GM06990 (cell line): ENCODE data around the gene PALD1.

Experiments
- DNase-seq: peaks from one replicate; pipeline ENCODE4 v3.0.0-alpha.2; 2011; ENCODE audit not compliant: insufficient read length; ENCODE audit errors: extremely low read depth
- H3K27me3 ChIP-seq: replicated peaks from 2 replicates; pipeline ENCODE4 v1.6.0; 2011; ENCODE audit warnings: low read length; ENCODE audit not compliant: control insufficient read depth, insufficient read depth
- H3K36me3 ChIP-seq: 2 replicates; pipeline ENCODE4 v1.5.1; 2011; ENCODE audit warnings: low read length; ENCODE audit not compliant: control insufficient read depth, insufficient read depth
- H3K4me3 ChIP-seq: replicated peaks from 2 replicates; pipeline ENCODE4 v1.5.1; 2011; ENCODE audit warnings: low read depth, mild to moderate bottlenecking, control low read depth, low read length
- CTCF ChIP-seq: IDR thresholded peaks from 2 replicates; pipeline ENCODE4 v1.5.1; 2011; ENCODE audit warnings: low read length, control low read depth, mild to moderate bottlenecking, inconsistent platforms; ENCODE audit not compliant: insufficient read depth, poor library complexity, severe bottlenecking

The PALD1 gene

GRCh38 chr10:70513848-70514309 is 35.3 kb downstream of the PALD1 start:
- H3K36me3 ChIP-seq: no peaks in the 10 kb centered on the region
- TF ChIP-seq CTCF: no peak
- H3K27me3 ChIP-seq: no peaks in the 10 kb centered on the region; the same call in 1 of the 2 replicates
- peak; percentile 71 for DNase-seq
- no peak overlapping the region for H3K4me3 ChIP-seq

DNA sequence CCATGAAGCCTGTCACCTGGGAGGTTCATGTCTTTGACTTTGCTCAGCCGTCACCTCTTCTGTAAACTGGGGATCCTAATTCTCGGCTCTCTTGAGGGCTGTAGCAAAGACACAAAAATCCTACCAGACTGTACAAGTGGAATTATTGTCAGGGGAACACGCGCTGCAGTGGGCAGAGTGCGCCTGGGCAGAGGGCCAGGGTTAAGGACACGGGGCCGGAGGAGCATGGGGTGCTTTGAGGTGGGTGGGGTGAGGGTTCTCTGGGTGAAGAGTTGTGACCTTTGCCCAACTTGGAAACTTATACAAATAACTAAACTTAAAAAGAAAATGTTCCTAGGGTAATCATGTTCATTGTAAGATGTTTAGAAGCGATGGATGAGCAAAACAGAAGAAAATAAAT is 36.0 kb downstream of the PALD1 start:
- Histone ChIP-seq H3K4me3 (no peak overlapping the region), H3K27me3 (no peaks in the 10 kb centered on the region; the same call in 1 of the 2 replicates), H3K36me3 (no peaks in the 10 kb centered on the region)
- DNase-seq: no peak
- TF ChIP-seq CTCF: no peak

GRCh38 chr10:70515035-70515667 is 36.6 kb downstream of the PALD1 start:
- no peaks in the 10 kb centered on the region; the same call in 1 of the 2 replicates for H3K27me3 ChIP-seq
- DNase-seq: no peak

DNA sequence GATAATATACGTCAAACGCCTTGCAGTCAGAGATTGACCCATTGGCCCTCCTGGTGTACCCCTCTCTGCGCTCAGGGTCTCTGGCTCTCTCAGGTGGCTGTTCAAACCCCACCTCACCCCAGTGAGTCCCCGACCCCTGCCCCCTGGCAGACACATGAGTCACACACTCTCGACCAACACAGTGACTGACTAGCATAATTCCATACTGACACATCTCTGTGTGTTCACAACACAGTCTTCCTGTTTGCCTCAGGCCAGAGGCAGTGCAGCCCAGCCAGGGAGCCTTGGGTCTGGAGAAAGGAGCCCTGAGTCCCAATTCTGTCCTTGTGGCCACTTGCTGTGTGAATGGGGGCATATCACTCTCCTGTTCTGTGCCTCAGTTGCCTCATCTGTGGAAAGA is 40.1 kb downstream of the PALD1 start:
- H3K36me3 ChIP-seq: no peaks in the 10 kb centered on the region
- H3K27me3 ChIP-seq: no peaks in the 10 kb centered on the region; the same call in 1 of the 2 replicates
- H3K4me3 ChIP-seq: no peak overlapping the region
- DNase-seq: no peak
- no peak for TF ChIP-seq CTCF

More at GRCh38 chr10:70515035-70515667, 36.6 kb downstream of the PALD1 start:
- TF ChIP-seq CTCF: no peak
- H3K4me3 ChIP-seq: no peak overlapping the region
- H3K36me3 ChIP-seq: no peaks in the 10 kb centered on the region

DNA sequence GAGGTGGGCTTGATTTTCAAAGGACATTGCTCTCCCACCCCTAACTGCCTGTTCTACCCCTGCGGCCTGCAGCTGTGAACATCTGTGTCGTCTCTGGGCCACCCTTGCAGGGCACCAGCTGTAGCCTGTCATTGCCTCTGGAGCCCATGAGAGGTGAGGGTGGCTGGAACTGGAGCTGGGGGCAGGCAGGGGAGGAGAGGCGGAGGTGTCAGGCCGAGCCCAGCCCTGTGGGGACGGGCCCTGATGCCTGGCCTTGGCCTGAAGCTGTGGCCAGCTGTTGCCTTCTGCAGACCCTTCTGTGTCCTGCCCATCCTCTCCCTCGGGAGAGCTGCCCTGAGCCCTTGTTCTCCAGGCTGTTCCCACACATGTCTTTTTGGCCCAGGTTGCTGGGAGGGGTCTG is 44.5 kb downstream of the PALD1 start:
- no peak for DNase-seq
- H3K4me3 ChIP-seq: no peak overlapping the region
- no peaks in the 10 kb centered on the region for H3K27me3 ChIP-seq
- H3K36me3 ChIP-seq: no peaks in the 10 kb centered on the region
- no peak for TF ChIP-seq CTCF

- DNase-seq: no peak
- Histone ChIP-seq H3K4me3 (no peak overlapping the region), H3K36me3 (no peaks in the 10 kb centered on the region), H3K27me3 (no peaks in the 10 kb centered on the region)
- TF ChIP-seq CTCF: no peak
Observed at GRCh38 chr10:70523549-70523948, 45.0 kb downstream of the PALD1 start.
